HCT116 (cell line): ENCODE data around the gene SH3BP4. TPM values are rescaled to one million over a fixed set of nuclear protein-coding genes. Genes with fewer than 3 reads are reported as not detected.

Source experiments
- ATAC-seq: fragments of 200-7000 bp; cut with Tn5 transposase; 2 replicates; pipeline ENCODE4 v1.9.1; 2020; ENCODE audit warnings: mild to moderate bottlenecking, moderate library complexity
- BruUV-seq: library from RNA; stranded (reverse); fragments of 400-500 nt; replicated peaks from 2 replicates; lab custom pipeline; 2021; lab: Mats Ljungman, UMichigan
- CTCF ChIA-PET: fragments of 300-600 bp; sonication (Branson Sonifier 250); formaldehyde crosslinking; loops from one replicate; lab custom pipeline; 2021; ENCODE audit warnings: antibody characterized with exemption; lab: Charles Lee
- POLR2A ChIA-PET: fragments of 300-600, 350-600 bp; sonication (Branson Sonifier 250); formaldehyde crosslinking; loops from one replicate; lab custom pipeline; 2021; ENCODE audit warnings: antibody characterized with exemption; lab: Charles Lee
- RAD21 ChIA-PET, 2 experiments: fragments of 300-600 bp; sonication (Branson Sonifier 250); formaldehyde crosslinking; loops; one replicate each; lab custom pipeline; 2023; ENCODE audit warnings: low total read pairs in 2 of 2; ENCODE audit not compliant: uncharacterized antibody in 2 of 2, unreplicated experiment in 2 of 2, low non-redundant PET in 1 of 2; lab: Charles Lee
- DNase-seq: peaks from one replicate; pipeline ENCODE4 v3.0.0-alpha.2; 2010; ENCODE audit warnings: low read depth, low spot score
- H2AFZ ChIP-seq: fragments of 200-600 bp; shearing (Covaris generic), sonication (generic); 2 replicates; pipeline ENCODE4 v1.6.1; 2017; ENCODE audit warnings: low read depth, mixed run types, mixed read lengths, antibody characterized with exemption, low read length; ENCODE audit not compliant: poor library complexity, severe bottlenecking
- H3K27ac ChIP-seq: 2 replicates; pipeline ENCODE4 v1.5.1; 2012; ENCODE audit warnings: low read depth, low read length
- H3K27me3 ChIP-seq: fragments of 200-600 bp; sonication (generic); 2 replicates; pipeline ENCODE4 v1.6.1; 2016; ENCODE audit warnings: mixed run types, low read length, mixed read lengths; ENCODE audit not compliant: insufficient read depth
- H3K36me3 ChIP-seq, 2 experiments: fragments of 200-500 bp in 1 of 2; fragments of 200-600 bp in 1 of 2; sonication (Bioruptor generic) in 1 of 2; sonication (generic) in 1 of 2; 2 replicates each; pipeline versions ENCODE4 v1.5.1 to v1.6.1; 2014 to 2016; ENCODE audit warnings: low read length in 2 of 2, inconsistent platforms in 1 of 2, mixed read lengths in 1 of 2, mixed run types in 1 of 2; ENCODE audit not compliant: insufficient read depth in 2 of 2, control insufficient read depth in 1 of 2
- H3K4me1 ChIP-seq, 2 experiments: fragments of 200-600 bp in 1 of 2; sonication (generic) in 1 of 2; 2 replicates each; pipeline versions ENCODE4 v1.5.1 to v1.6.1; 2012 to 2017; ENCODE audit warnings: low read length in 2 of 2, inconsistent platforms in 1 of 2, mild to moderate bottlenecking in 1 of 2, mixed read lengths in 1 of 2, mixed run types in 1 of 2, moderate library complexity in 1 of 2; ENCODE audit not compliant: insufficient read depth in 2 of 2, control insufficient read depth in 1 of 2
- H3K4me2 ChIP-seq: fragments of 200-600 bp; sonication (generic); 2 replicates; pipeline ENCODE4 v1.6.1; 2017; ENCODE audit warnings: mixed run types, low read length, mixed read lengths
- H3K4me3 ChIP-seq, 2 experiments: fragments of 200-600 bp in 1 of 2; sonication (generic) in 1 of 2; replicated peaks in 1 of 2; 2 replicates each; pipeline ENCODE4 v1.5.1; 2011 to 2016; ENCODE audit warnings: low read length in 2 of 2, control low read depth in 1 of 2, low read depth in 1 of 2, mild to moderate bottlenecking in 1 of 2, mixed read lengths in 1 of 2, mixed run types in 1 of 2
- H3K79me2 ChIP-seq: fragments of 200-600 bp; sonication (generic); 2 replicates; pipeline ENCODE4 v1.6.1; 2017; ENCODE audit warnings: mild to moderate bottlenecking, mixed run types, low read length, moderate library complexity, mixed read lengths; ENCODE audit not compliant: insufficient read depth
- H3K9ac ChIP-seq: fragments of 200-600 bp; sonication (generic); 2 replicates; pipeline ENCODE4 v1.6.1; 2016; ENCODE audit warnings: low read length, mixed read lengths
- H3K9me2 ChIP-seq: fragments of 200-600 bp; sonication (generic), shearing (Covaris generic); 2 replicates; pipeline ENCODE4 v1.6.1; 2017; ENCODE audit warnings: mixed run types, mild to moderate bottlenecking, moderate library complexity; ENCODE audit not compliant: insufficient read depth
- H3K9me3 ChIP-seq, 2 experiments: fragments of 200-500 bp in 1 of 2; fragments of 200-600 bp in 1 of 2; sonication (Bioruptor generic) in 1 of 2; sonication (generic) in 1 of 2; 2 replicates each; pipeline ENCODE4 v1.6.1; 2014 to 2017; ENCODE audit warnings: low read length in 2 of 2, mixed read lengths in 2 of 2, inconsistent platforms in 1 of 2, low read depth in 1 of 2, mild to moderate bottlenecking in 1 of 2, mixed run types in 1 of 2, moderate library complexity in 1 of 2; ENCODE audit not compliant: control insufficient read depth in 1 of 2, insufficient read depth in 1 of 2
- H4K20me1 ChIP-seq: fragments of 200-600 bp; sonication (generic), shearing (Covaris generic); 2 replicates; pipeline ENCODE4 v1.6.1; 2017; ENCODE audit warnings: mixed run types, mild to moderate bottlenecking, moderate library complexity; ENCODE audit not compliant: insufficient read depth
- CBX3 ChIP-seq: IDR thresholded peaks from 2 replicates; pipeline ENCODE4 v1.6.1; 2012; ENCODE audit warnings: low read depth
- CEBPB ChIP-seq: IDR thresholded peaks from 2 replicates; pipeline ENCODE4 v1.6.1; 2012; ENCODE audit warnings: low read depth
- ELF1 ChIP-seq: IDR thresholded peaks from 2 replicates; pipeline ENCODE4 v1.6.1; 2012; ENCODE audit warnings: low read depth, borderline replicate concordance
- FOSL1 ChIP-seq: IDR thresholded peaks from 2 replicates; pipeline ENCODE4 v1.6.1; 2012; ENCODE audit warnings: low read depth
- JUND ChIP-seq: IDR thresholded peaks from 2 replicates; pipeline ENCODE4 v1.6.1; 2012
- MAX ChIP-seq: IDR thresholded peaks from 2 replicates; pipeline ENCODE4 v1.6.1; 2012
- POLR2A ChIP-seq: IDR thresholded peaks from 2 replicates; pipeline ENCODE4 v1.7.0; 2011; ENCODE audit warnings: borderline replicate concordance; ENCODE audit not compliant: insufficient read depth, insufficient read length; ENCODE audit errors: extremely low read depth
- POLR2AphosphoS5 ChIP-seq: IDR thresholded peaks from 2 replicates; pipeline ENCODE4 v1.6.1; 2011; ENCODE audit warnings: mild to moderate bottlenecking, low read depth, low read length, moderate library complexity
- RAD21 ChIP-seq: IDR thresholded peaks from 2 replicates; pipeline ENCODE4 v1.6.1; 2012; ENCODE audit warnings: low read depth, mild to moderate bottlenecking
- SP1 ChIP-seq: IDR thresholded peaks from 2 replicates; pipeline ENCODE4 v1.6.1; 2012; ENCODE audit warnings: low read depth
- SRF ChIP-seq: IDR thresholded peaks from 2 replicates; pipeline ENCODE4 v1.6.1; 2012; ENCODE audit warnings: low read depth
- ZFX ChIP-seq: fragments of 450-650 bp; IDR thresholded peaks from 2 replicates; pipeline ENCODE4 v1.6.1; 2017
- intact Hi-C: fragments of 100-400 bp; cut with micrococcal nuclease; formaldehyde crosslinking; loops from 2 replicates; pipeline ENCODE4 v1.10.0; 2022
- total RNA-seq: library from RNA; stranded (reverse); gene quantifications from one replicate; pipeline ENCODE4 v1.2.1, GENCODE V29; 2021; ENCODE audit not compliant: unreplicated experiment

SH3BP4 gene
- total RNA-seq, 1 experiment from 2014 or later, result 32.9 TPM

GRCh38 chr2:235045973-235046343 is 94.1 kb downstream of the SH3BP4 start:
- Histone ChIP-seq H2AFZ (no peak overlapping the region), H3K4me1 (peaks cover 30 to 46% of the 10 kb centered on the region in 2 experiments), H3K4me2 (no peak overlapping the region), H3K4me3 (no peak overlapping the region), H3K9me3 (no peaks in the 10 kb centered on the region), H3K79me2 (no peaks in the 10 kb centered on the region; the same call in 1 of the 2 replicates), H3K27me3 (no peaks in the 10 kb centered on the region), H3K9ac (no peak overlapping the region), H3K27ac (no peak overlapping the region), H4K20me1 (no peaks in the 10 kb centered on the region), H3K9me2 (no peaks in the 10 kb centered on the region), H3K36me3 (peaks cover 11% of the 10 kb centered on the region in 2 experiments; a peak in 2 of 4 replicates)
- DNase-seq, result no peak
- RAD21 ChIA-PET, result no interaction called here
- TF ChIP-seq CEBPB (no peak), CBX3 (no peak), MAX (no peak), SRF (no peak), ZFX (no peak)
- no TSS peak for BruUV-seq
- POLR2A ChIA-PET, result interaction anchor here (0.7 kb wide), 1 partner anchor 1427 kb away, joined by 3 read pairs; no protein-coding TSS in a partner anchor
- CTCF ChIA-PET, result no interaction called here
- no peak for ATAC-seq
- intact Hi-C loops, result no loop called here

- ATAC-seq, result no peak
- POLR2A ChIA-PET, result no interaction called here
- H3K4me1 ChIP-seq, result peaks cover 36 to 52% of the 10 kb centered on the region in 2 experiments
- H2AFZ ChIP-seq, result no peak overlapping the region
- TF ChIP-seq CBX3 (no peak), RAD21 (no peak), POLR2AphosphoS5 (no peak), ELF1 (no peak), POLR2A (no peak), JUND (no peak), SP1 (no peak), FOSL1 (no peak)
- no TSS peak for BruUV-seq
- H3K9ac ChIP-seq, result no peak overlapping the region
- no peak overlapping the region for H3K4me2 ChIP-seq
- H3K79me2 ChIP-seq, result peaks cover 4% of the 10 kb centered on the region; the same call in 1 of the 2 replicates
- no peaks in the 10 kb centered on the region for H3K9me3 ChIP-seq
- H3K27me3 ChIP-seq, result no peaks in the 10 kb centered on the region
- CTCF ChIA-PET, result no interaction called here
- H3K9me2 ChIP-seq, result no peaks in the 10 kb centered on the region
- DNase-seq, result no peak
- H3K4me3 ChIP-seq, result no peak overlapping the region
- H4K20me1 ChIP-seq, result no peaks in the 10 kb centered on the region
- RAD21 ChIA-PET, result no interaction called here
- H3K36me3 ChIP-seq, result peaks cover 9% of the 10 kb centered on the region in 2 experiments; a peak in 2 of 4 replicates
- intact Hi-C loops, result no loop called here
- no peak overlapping the region for H3K27ac ChIP-seq
Measured at GRCh38 chr2:235046589-235046988, 94.8 kb downstream of the SH3BP4 start.
